ENCODE data around the gene WDR86. TPM values are rescaled to one million over a fixed set of nuclear protein-coding genes. Genes with fewer than 3 reads are reported as not detected.

The WDR86 gene
- total RNA-seq, 1 experiment from 2014 or later: 8.1 TPM

GRCh38 chr7:151403764-151404163, 6.1 kb downstream of the WDR86 start:
- no CpG with 5 or more reads among the region's 9 CpGs for WGBS (ENCODE audit: extremely low coverage, insufficient read length, low lambda C conversion rate)

More at GRCh38 chr7:151403764-151404163, 6.1 kb downstream of the WDR86 start:
- H3K23ac ChIP-seq (ENCODE audit: insufficient read length, low read depth, low read length): no peak overlapping the region
- H4K91ac ChIP-seq (ENCODE audit: insufficient read length, low read depth, low read length): no peak overlapping the region
- TF ChIP-seq CTCF (conservative IDR thresholded peaks at IDR 0.05): no peak
- Mint-ChIP-seq H3K27me3 (ENCODE audit: low read depth) (peaks cover 7% of the 10 kb centered on the region), H3K4me1 (peaks cover 20 to 33% of the 10 kb centered on the region in 2 experiments), H3K9me3 (no peaks in the 10 kb centered on the region), H3K36me3 (ENCODE audit: insufficient read depth in 1 of 3, low read depth in 3 of 3) (peaks cover under 1 to 8% (median 2%) of the 10 kb centered on the region in 3 experiments; a peak in 5 of 7 replicates), H3K27ac (no peak overlapping the region; a peak in 1 of 7 replicates), H3K4me3 (no peak overlapping the region)
- H3K18ac ChIP-seq (ENCODE audit: insufficient read length, low read depth, low read length): no peak overlapping the region
- peaks cover 4% of the 10 kb centered on the region for H3K23me2 ChIP-seq (ENCODE audit: insufficient read length, low read depth, low read length, poor library complexity, severe bottlenecking)
- H4K8ac ChIP-seq (replicated peaks; ENCODE audit: insufficient read length, low read depth, low read length): no peak overlapping the region
- no peaks in the 10 kb centered on the region; the same call in 1 of the 2 replicates for H3K27me3 ChIP-seq (ENCODE audit: insufficient read depth, low read length)
- H3K79me1 ChIP-seq (ENCODE audit: insufficient read depth, low read depth, low read length, poor library complexity, severe bottlenecking): no peaks in the 10 kb centered on the region
- no peak overlapping the region for H2BK12ac ChIP-seq (ENCODE audit: insufficient read length, low read depth, low read length)
- H3K9ac ChIP-seq (ENCODE audit: extremely low read depth, insufficient read length, low read length): no peak overlapping the region
- no peak overlapping the region for H2BK20ac ChIP-seq (ENCODE audit: low read depth, low read length, poor library complexity, severe bottlenecking)
- DNase-seq: no peak
- H3K56ac ChIP-seq (ENCODE audit: insufficient read length, low read depth, low read length): no peak overlapping the region
- H3K79me2 ChIP-seq (ENCODE audit: insufficient read depth, low read length): no peaks in the 10 kb centered on the region
- no peak overlapping the region for H2AFZ ChIP-seq (ENCODE audit: low read length)
- no peak overlapping the region for H3K14ac ChIP-seq (ENCODE audit: insufficient read depth, low read length)
- H2BK120ac ChIP-seq (ENCODE audit: low read depth, low read length, poor library complexity, severe bottlenecking): no peak overlapping the region
- H3T11ph ChIP-seq (ENCODE audit: low read length): no peak overlapping the region
- H2BK5ac ChIP-seq (ENCODE audit: insufficient read length, low read length): no peak overlapping the region
- H2AK5ac ChIP-seq (ENCODE audit: insufficient read length, low read length): no peak overlapping the region
- H3K4ac ChIP-seq (ENCODE audit: low read depth, low read length): no peak overlapping the region
- H4K20me1 ChIP-seq (ENCODE audit: control insufficient read depth, insufficient read depth, insufficient read length): no peaks in the 10 kb centered on the region
- H3K9me3 ChIP-seq (ENCODE audit: control insufficient read depth, low read depth, low read length): no peaks in the 10 kb centered on the region
- no peak overlapping the region for H2BK15ac ChIP-seq (ENCODE audit: low read depth, low read length)
- no peak overlapping the region for H3K27ac ChIP-seq (ENCODE audit: insufficient read length, low read depth, low read length)
- no peaks in the 10 kb centered on the region; the same call in 1 of the 2 replicates for H3K4me1 ChIP-seq (ENCODE audit: insufficient read depth, low read length)
- no peak overlapping the region for H3K4me2 ChIP-seq (ENCODE audit: insufficient read depth, insufficient read length, low read length)
- no peak overlapping the region for H4K5ac ChIP-seq (ENCODE audit: insufficient read length, low read depth, low read length)
